ENCODE measurements around the gene RNF141.

Gene RNF141

DNA sequence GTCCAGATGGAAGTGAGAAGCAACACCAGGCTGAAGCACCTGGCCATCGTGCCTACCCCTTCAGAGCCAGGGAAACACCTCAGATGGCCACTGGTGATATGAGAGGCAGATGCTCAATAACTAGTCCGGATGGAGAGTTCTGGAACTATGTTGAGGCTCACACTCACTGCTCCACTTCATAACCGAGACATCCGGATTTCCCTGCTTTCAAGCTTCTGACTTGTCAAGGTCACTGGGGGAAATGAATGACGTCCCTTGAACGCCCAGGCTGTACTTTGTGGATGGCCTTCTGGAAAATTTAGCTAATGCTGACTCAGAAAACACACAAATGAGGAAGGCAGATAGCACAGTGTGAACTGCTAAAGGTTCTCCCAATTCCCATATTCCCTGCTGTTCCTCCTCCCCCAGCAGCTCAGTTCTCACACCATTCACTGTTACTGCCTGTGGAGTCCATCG, 27.5 kb upstream of the RNF141 start, which contains the start of gene LYVE1:
TSS of gene LYVE1 (minus strand) at position 180 of the 456 bp plus-strand sequence. CDS start at position 47, 133 bp downstream.
- no peak for FAIRE-seq
- no peak for DNase-seq (ENCODE audit: insufficient read length, low spot score)
- TF ChIP-seq POLR2A (IDR thresholded peaks at IDR 0.05; ENCODE audit: low read depth, low read length): no peak

DNA sequence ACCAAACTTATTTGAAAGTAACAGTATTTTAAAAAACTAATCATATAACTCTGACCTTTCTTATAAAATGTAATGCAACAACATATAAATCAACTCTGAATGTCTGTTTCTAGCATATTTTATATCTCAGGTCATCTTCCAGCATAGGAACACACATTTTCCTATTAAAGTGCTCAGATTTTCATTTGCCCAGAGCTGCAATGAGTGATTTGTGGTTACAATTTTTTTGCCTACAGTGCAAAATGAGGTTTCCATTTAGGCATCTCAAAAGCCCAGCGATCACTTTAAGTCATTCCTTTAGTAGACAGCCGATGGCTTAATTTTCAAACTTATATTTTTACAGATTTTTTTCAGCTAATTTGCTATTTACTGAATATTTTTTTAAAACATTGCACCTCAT, 26.5 kb upstream of the RNF141 start:
- FAIRE-seq: no peak
- no peak for DNase-seq (ENCODE audit: insufficient read length, low spot score)
- TF ChIP-seq POLR2A (IDR thresholded peaks at IDR 0.05; ENCODE audit: low read depth, low read length): no peak

DNA sequence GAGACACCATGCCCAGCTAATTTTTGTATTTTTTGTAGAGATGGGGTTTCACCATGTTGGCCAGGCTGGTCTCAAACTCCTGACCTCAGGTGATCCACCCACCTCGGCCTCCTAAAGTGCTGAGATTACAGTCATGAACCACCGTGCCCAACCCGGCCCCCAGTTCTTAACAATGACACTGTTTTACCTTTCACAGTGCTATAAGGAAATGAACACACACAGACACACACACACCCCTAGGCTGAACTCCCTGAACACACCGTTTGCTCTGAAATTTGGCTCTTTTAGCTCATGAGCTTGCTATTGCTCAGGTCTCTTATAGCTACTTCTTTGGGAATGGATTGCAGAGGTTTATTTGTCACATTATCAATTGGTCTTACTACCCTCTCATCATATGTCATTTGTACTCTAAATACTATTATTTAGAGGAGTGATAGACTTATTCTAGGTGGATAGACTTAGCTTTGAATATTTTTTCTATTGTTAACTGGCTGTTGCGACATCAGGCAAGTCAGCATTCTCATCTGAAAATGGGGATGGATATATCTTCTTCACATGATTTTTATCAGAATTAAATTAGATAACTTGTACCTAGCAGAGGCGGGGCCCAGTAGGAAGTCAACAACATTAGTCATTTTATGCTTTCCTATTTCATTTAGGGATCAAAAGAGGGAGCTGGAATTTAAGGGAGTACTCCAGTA, 25.4 kb upstream of the RNF141 start:
- no peak for FAIRE-seq
- no peak for TF ChIP-seq POLR2A (IDR thresholded peaks at IDR 0.05; ENCODE audit: low read depth, low read length)
- no peak for DNase-seq (ENCODE audit: insufficient read length, low spot score)

DNA sequence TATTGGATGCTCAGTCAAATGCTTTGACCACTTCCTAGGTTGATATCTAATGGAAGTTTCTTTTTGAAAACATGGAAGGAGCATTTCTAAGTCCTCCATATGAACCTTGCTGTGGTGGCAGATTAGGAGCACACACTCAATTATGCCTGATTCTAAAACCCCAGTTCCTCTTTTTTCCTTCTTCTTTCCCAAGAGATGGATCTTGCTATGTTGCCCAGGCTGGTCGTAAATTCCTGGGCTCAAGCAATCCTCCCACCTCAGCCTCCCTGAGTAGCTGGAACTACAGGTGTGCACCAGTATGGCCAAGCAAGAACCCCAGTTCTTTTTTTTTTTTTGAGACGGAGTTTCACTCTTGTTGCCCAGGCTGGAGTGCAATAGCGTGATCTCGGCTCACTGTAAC, 24.5 kb upstream of the RNF141 start:
- FAIRE-seq (no peak), DNase-seq (ENCODE audit: insufficient read length, low spot score) (no peak)
- TF ChIP-seq POLR2A (IDR thresholded peaks at IDR 0.05; ENCODE audit: low read depth, low read length): no peak

DNA sequence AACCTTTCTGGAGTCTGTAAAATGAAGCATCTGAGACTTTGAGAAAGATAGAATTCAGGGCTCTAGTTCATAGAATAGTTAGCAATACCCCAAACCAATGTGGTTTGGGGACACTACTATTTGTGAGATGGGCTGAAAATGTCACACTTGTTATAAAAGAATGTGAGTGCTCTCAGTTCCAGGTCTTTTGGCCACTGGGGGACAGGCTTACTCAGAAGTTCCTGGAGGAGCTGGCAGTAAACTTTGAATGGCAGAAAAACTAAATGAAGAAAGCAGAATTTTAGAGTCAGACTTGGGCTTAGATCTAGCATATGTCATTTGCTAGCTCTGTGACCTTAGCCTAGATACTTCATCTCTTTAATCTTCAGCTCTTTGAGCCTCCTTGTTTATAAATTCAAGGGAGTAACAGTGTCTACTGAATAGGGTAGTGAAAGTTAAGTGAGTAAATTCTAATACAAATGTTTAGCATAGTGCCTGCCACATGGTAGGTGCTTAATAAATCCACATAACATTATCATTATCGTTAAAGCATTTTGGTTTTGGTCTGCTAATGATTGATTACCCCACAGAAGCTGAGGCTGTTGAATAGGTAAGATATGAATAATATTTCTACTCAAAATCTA, 23.8 kb upstream of the RNF141 start:
- no peak for TF ChIP-seq POLR2A (IDR thresholded peaks at IDR 0.05; ENCODE audit: low read depth, low read length)
- FAIRE-seq: no peak
- no peak for DNase-seq (ENCODE audit: insufficient read length, low spot score)

DNA sequence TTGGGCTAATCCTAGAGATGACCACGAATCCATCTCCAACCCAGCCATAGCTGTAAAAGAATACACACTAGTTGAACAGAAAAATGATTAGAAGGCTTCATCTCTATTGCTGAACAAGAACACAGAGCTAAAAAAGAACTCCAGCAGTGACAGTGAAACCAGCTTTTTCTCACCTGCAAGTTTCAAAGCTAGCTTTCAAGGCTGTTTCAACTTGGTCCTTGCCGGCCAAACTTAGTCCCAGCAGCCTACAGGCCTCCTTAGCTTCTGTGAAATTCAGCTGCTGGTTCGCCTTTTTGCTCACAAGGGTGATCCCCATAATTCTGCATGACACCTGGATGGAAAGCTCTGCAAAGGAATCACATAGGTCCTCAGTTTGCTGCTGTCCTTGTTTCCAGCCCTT, 23.0 kb upstream of the RNF141 start:
- TF ChIP-seq POLR2A (IDR thresholded peaks at IDR 0.05; ENCODE audit: low read depth, low read length): no peak
- DNase-seq (ENCODE audit: insufficient read length, low spot score) (no peak), FAIRE-seq (no peak)

DNA sequence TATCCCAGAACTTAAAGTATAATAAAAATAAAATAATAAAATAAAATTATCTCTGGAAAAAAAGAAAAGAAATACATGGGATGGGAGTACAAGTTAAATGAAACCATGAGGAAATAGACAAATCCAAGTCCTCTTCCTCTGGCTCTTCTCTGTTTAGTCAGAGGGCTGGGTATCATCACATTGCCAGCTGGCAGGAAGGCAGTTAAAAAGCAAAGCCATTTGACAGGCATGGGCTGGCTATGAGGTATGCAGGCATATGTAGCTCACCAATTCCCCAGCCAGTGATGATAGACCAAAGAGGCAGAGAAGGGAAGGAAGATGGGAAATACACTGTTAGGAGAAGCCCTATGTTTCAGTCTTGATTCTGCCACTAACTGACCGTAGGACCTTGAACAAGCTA, 21.0 kb upstream of the RNF141 start:
- TF ChIP-seq POLR2A (IDR thresholded peaks at IDR 0.05; ENCODE audit: low read depth, low read length): no peak
- FAIRE-seq: no peak
- DNase-seq (ENCODE audit: insufficient read length, low spot score): no peak

DNA sequence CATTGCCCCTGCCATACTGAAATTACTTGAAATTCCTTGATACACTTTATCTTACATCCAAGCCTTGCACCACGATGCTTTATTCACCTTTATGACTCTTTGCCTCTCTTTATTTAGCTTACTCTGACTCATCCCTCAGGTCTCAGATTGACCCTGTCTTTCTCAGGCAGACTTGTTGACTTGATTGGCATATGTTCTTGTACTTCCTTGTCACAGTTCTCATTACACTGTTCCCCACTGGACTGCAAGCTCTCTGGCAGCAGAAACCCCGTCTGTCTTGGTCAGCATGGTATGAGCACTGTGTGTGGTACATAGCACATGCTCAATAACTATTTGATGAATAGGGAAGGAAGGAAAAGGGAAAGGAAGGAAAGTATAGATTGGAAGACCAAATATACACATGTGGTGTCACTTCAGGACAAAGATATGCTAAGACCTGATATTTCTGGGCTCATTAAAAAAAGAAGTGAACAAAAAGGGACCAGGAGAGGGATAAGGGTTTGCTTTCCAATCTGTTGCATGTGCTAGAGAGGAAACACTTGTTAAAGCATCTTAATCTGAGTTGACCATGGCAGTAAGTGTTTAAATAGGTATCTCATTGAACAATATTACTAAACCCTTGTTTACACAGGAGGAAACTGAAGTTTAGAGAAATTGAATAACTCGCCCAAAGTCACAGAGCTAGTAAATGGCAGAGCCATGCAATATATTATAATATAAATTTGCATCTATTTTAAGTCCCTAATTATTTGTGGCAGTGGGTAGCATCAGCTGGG, 20.2 kb upstream of the RNF141 start:
- no peak for TF ChIP-seq POLR2A (IDR thresholded peaks at IDR 0.05; ENCODE audit: low read depth, low read length)
- no peak for FAIRE-seq
- DNase-seq (ENCODE audit: insufficient read length, low spot score): no peak

DNA sequence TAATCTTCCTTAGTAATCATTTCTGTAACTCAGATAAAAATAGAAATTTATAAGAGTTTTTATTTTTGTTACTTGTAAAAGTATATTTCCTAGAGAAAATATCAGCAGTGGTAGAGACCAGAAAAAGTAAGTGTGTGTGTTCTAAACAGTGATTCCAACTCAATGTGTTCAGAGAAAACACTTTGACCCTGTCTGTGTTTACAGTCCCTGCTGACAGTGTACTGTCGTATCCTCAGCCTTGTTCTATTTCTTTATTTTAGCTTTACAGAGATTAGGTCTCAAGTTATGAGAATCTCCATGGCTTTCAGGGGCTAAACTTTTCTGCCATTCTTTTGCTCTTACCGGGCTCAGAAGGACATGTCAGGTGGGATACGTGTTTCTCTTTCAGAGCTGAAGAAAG, 17.3 kb upstream of the RNF141 start:
- TF ChIP-seq POLR2A (IDR thresholded peaks at IDR 0.05; ENCODE audit: low read depth, low read length): no peak
- DNase-seq (ENCODE audit: insufficient read length, low spot score) (no peak), FAIRE-seq (no peak)

DNA sequence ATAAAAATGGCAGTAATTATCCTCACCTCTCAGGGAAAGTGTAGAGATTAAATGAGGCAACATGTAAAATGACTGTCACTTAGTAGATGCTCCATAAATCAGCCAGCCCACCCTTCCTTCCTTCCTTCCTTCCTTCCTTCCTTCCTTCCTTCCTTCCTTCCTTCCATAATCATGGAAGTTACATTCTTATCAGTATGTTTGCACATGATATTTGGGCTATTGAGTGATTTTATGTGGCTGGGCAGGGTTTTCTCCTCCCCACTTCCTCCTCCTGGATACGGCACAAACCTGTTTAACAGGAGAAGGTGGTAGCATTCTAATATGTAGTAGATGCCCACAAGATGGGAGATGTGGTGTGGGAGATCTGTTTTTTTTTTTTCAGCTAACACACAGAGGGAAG, 15.6 kb upstream of the RNF141 start:
- TF ChIP-seq POLR2A (IDR thresholded peaks at IDR 0.05; ENCODE audit: low read depth, low read length): no peak
- FAIRE-seq (no peak), DNase-seq (ENCODE audit: insufficient read length, low spot score) (no peak)

DNA sequence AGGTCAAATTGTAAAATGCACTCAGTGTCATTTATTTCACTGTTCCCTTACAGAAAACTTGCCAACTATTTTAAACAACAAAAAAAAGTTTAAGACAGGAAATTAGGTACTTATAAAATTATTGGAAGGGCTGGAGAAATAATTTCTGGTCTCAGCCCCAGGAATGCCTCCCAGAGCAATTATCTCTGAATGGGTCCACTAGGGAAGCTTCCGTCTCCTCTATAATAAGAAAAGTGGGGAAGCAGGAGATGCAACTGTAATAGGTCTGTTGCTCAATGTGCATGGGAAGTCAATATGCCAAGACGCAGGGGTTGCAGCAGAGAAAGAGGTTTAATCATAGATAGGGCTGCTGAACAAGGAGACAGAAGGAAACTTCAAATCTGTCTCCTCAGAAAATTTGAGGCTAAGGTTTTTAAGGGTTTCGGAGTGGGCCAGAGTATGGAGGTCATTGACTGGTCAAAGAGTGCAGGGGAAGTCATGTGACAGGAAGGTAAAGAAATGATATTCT, 10.9 kb upstream of the RNF141 start:
- TF ChIP-seq POLR2A (IDR thresholded peaks at IDR 0.05; ENCODE audit: low read depth, low read length): no peak
- FAIRE-seq: no peak
- DNase-seq (ENCODE audit: insufficient read length, low spot score): no peak

DNA sequence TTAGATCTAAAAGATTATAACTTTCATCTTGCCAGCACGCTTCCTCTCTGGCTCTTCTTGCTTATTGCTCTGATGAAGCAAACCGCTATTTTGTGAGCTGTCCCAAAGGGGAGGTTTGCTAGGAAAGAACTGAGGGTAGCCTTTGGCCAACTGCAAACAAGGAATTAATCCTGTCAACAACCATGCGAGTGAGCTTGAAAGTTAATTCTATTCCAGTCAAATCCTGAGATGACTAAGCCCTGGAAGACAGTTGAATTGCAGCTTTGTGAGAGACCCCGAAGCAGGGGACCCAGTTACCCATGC, 10.3 kb upstream of the RNF141 start:
- no peak for TF ChIP-seq POLR2A (IDR thresholded peaks at IDR 0.05; ENCODE audit: low read depth, low read length)
- DNase-seq (ENCODE audit: insufficient read length, low spot score) (no peak), FAIRE-seq (no peak)

DNA sequence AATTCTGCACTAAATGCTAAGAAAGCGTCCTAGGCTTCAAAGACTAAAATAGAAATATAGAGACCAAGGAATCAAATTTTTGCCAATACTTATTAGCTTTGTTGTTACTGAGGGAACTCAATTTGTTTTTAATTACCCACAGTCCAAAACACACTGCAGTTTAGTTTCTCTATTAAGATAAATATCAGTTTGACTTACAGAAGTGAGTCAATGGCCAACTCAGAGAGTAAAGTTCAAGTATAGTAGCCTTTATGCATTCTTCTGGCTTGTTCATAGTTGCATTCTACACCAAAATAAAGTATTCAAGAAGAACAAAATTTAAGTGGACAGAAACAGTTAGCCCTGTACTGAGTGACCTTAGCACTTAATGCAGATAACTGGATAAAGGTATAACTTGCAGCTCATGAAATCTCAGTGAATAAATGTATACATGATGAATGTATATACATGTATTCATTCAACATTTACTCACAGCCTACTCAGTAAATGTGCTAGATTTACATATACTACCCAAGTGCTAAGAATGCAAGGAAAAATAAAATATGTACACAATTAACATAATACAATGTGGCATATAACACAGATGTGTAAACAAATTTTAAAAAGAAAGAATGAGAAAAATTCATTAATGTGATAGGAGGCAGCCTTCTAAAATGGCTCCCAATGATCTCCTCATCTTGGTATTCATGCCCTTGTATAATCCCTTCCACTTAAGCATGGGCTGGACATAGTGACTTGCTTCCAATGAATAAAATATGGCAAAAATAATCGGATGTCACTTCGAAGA, 9.7 kb upstream of the RNF141 start:
- TF ChIP-seq POLR2A (IDR thresholded peaks at IDR 0.05; ENCODE audit: low read depth, low read length): no peak
- DNase-seq (ENCODE audit: insufficient read length, low spot score): no peak
- peak; percentile 72 for FAIRE-seq
